RPMI8226 (cell line): ENCODE measurements around the gene ADPRHL1.
A peak's percentile ranks its signal among the peaks of the same experiment; 100 is the strongest.

Source experiments
- DNase-seq: peaks from one replicate; pipeline ENCODE4 v3.0.0-alpha.2; 2015

ADPRHL1 gene

GRCh38 chr13:113452942-113453901, at the start of gene ADPRHL1:
ADPRHL1 (minus strand) TSS chr13:113453488; CDS start chr13:113453437, 51 bp downstream.
- no peak for DNase-seq

- no peak for DNase-seq
Measured at GRCh38 chr13:113502686-113503085, 49.4 kb upstream of the ADPRHL1 start.

DNA sequence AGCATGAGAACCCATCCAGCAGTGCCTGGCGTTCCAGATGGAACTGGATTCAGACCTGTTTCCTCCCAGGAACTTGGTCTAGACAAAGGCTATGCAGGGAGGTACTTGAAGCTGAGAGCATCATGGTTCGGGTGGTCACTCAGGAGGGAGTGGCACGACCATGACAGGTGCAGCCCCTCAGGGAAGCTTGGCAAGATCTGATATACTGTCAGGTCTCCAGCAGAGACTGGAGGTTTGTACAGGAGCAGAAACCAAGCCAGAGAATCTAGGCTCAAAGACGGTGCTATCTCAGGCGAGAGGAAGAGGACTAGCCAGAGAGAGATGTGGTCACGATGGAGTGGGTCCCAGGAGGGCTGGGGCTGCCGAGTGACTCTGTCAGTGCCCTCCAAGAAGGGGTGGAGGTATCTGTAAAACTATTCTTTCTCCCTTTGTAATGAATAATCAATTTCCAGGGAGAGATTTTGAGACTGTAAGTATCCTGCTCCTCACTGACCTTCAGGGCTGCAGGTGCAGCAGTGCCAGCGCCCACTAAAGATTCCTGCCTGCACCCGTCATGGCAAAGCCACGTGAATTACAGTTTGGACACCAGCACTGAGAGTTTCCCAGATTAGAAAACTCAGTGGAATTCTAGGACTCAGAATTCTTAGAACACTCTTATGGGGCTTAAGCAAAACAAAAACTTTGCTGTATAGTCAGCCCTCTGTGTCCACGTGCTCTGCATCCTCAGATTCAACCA, 47.4 kb upstream of the ADPRHL1 start:
- DNase-seq = no peak

- no peak for DNase-seq
Measured at GRCh38 chr13:113499936-113500335, 46.6 kb upstream of the ADPRHL1 start.

DNA sequence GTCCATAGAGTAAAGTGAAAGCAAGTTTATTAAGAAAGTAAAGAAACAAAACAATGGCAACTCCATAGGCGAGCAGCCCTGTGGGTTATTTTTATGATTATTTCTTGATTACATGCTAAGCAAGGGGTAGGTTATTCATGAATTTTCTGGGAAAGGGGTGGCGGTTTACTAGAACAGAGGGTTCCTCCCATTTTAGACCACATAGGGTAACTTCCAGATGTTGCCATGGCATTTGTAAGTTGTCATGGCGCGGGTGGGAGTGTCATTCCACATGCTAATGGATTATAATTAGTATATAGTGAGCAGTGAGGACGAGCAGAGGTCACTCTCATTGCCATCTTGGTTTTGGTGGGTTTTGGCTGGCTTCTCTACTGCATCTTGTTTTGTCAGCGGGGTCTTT, 45.6 kb upstream of the ADPRHL1 start:
- no peak for DNase-seq

- DNase-seq = no peak
Measured at GRCh38 chr13:113497217-113497616, 43.9 kb upstream of the ADPRHL1 start.

DNA sequence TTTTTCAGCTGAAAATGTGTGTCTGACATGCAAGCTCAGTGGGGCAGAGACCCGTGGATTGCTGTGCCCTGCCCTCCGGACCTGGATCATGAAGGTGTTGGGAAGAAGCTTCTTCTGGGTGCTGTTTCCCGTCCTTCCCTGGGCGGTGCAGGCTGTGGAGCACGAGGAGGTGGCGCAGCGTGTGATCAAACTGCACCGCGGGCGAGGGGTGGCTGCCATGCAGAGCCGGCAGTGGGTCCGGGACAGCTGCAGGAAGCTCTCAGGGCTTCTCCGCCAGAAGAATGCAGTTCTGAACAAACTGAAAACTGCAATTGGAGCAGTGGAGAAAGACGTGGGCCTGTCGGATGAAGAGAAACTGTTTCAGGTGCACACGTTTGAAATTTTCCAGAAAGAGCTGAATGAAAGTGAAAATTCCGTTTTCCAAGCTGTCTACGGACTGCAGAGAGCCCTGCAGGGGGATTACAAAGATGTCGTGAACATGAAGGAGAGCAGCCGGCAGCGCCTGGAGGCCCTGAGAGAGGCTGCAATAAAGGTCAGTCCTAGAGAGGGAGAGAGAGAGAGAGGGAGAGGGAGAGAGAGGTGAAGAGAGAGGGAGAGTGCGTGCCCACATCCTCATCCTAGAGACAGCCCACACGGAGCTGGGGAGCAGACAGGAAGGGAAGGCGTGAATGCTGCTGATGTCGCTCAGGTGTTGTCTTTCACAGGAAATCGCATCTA, 42.4 kb upstream of the ADPRHL1 start:
- DNase-seq = no peak

- peak; percentile 54 for DNase-seq
Measured at GRCh38 chr13:113493315-113493951, 40.1 kb upstream of the ADPRHL1 start.

- DNase-seq = no peak
Measured at GRCh38 chr13:113491982-113492381, 38.7 kb upstream of the ADPRHL1 start.

DNA sequence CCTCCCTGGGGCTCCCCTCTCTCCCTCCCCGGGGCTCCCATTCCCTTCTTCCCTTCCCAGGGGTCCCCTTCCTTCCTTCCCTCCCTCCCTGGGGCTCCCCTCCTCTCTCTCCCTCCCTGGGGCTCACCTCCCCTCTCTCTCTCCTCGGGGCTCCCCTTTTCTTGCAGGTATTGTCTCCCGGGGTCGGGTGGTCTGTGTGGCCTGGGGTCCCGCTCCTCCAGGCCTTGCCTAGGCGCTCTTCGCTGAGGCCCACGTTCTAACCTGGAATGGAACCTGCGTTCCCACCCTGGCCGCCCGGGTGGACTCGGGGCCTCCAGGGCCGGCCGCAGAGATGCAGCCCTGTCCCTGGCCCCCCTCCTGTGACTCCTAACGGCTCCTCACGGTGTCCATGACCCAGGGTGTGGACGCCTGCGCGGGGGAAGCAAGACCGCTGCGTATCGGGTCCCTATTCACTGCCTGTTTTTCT, 38.2 kb upstream of the ADPRHL1 start:
- DNase-seq = peak; percentile 5

- peak; percentile 85 for DNase-seq
Measured at GRCh38 chr13:113490496-113491417, 37.5 kb upstream of the ADPRHL1 start, which contains the start of gene DCUN1D2. DCUN1D2 (minus strand) TSS chr13:113490711; CDS start chr13:113490669, 42 bp downstream.

DNA sequence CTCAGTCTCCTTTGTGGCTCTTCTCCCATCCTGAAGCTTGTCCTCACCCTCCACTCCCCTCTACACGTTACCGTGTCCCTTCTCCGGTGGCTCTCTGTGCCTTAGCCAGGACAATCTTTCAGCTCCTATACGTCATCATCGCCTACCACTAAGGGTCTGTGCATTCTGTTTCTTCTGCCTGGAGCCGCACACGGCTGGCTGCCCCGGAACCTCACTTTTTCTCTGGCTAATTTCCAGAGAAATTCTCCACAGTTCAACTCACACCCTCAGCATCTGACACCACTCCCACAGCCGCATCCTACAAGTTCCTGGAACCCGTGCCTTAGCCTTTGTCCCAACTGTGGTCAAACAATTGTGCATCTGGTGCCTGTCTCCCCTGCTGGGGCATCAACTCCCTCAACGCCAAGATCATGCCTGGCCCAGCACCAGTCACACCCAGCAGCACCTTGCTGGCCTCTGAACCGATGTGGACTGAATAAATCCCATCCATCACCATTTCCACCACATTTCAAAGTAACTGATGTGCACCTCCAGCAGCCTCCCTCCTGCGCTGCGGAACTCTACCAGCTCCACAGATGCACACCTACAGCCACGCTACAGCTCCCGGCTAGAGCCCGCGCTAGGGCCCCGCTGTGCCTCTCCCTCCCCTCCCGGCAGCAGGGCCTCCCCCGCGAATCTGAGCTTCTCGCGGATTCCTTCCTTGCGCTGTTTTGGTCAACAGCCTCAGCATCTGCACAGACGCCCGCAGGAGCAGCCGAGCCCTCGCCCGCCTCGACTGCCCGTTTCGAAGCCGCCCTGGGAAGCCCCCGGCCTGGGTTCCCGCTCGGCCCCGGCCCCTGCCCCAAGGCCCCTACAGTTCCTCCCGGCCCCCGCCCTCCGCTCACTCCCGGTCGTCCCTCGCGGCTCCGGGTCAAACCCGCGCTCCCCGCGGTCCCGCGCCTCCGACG, 36.5 kb upstream of the ADPRHL1 start:
- DNase-seq = peak; percentile 41

DNA sequence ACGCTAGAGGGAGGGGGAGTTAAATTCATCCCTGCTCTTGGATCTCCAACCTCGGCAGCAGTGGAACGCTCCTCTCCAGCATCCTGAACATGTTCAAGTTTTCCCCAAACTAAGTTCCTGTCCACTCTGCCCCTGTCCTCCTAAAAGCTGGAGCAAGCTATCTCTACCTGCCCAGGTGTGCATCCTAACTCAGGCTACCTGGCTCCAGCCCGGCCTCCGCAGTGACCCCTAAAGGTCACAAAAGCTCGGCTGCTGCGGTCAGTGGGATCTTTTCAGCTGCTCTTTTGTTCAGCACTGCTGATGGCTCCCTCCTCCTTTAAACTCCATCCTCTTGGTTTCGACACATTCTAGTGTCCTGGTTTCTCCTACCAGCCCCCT, 35.9 kb upstream of the ADPRHL1 start:
- no peak for DNase-seq

GRCh38 chr13:113488283-113488682, 35.0 kb upstream of the ADPRHL1 start:
- DNase-seq = no peak

- DNase-seq = no peak
Measured at GRCh38 chr13:113486698-113487097, 33.4 kb upstream of the ADPRHL1 start.

DNA sequence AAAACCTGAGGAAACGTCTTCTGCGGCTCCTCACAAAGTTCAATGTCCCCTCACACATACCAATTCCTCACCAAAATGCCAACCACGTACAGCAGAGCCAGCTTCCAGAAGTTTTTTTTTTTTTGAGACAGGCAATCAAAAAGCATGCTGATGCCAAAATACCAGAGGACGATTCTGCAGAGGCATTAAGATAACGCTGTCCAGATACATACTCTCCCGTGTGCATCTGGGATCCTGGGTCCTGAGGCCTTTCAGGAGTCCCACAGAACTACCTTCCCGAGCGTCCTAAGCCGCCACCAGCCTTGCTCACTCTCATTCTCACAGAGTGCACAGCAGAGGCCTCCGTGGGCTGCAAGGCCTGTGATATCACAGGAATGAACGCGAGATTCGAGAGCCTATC, 32.3 kb upstream of the ADPRHL1 start:
- DNase-seq = no peak

- DNase-seq = no peak
Measured at GRCh38 chr13:113483504-113484293, 30.4 kb upstream of the ADPRHL1 start.

GRCh38 chr13:113483081-113483480, 29.8 kb upstream of the ADPRHL1 start:
- DNase-seq = no peak

DNA sequence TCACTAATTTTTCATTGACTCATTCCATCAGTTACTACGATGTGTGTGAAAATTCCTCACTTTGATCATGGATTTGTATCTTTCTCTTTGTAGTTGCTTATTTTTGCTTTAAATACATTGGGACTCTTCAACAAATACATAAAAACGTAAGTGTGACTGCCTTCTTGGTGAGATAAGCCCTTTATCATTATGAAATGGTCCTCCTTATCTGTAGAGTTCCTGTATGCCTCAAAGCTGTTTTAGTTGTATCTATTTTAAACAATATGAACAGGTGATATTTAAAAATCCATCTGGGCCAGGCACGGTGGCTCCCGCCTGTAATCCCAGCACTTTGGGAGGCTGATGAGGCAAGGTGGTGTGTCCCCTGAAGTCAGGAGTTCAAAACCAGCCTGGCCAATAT, 25.9 kb upstream of the ADPRHL1 start:
- no peak for DNase-seq
